Cerebellar nuclear complex (tissue), 1 donor: ENCODE results near the gene GNLY.

Source experiments
- DNase-seq, 2 experiments: peaks; one replicate each; lab custom pipeline; 2025; lab: John Stamatoyannopoulos, UW

The GNLY gene

DNA sequence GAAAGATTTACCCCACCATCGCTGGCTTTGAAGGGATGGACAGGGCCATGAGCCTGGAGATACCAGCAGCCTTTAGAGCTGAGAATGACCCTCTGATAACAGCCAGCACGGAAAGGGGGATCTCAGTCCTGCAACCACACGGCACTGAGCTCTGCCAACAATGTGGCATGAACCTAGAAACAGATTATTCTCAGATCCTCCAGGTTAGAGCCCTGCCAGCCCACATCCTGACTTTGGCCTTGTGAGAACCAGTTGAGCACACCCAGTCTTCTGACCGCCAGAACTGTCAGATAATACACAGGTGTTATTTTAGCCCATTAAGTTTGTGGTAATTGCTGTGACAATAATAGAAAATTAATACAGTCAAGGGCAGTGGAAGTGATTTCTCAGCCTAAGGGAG lies 9.4 kb upstream of the GNLY start:
- no peak for DNase-seq

DNA sequence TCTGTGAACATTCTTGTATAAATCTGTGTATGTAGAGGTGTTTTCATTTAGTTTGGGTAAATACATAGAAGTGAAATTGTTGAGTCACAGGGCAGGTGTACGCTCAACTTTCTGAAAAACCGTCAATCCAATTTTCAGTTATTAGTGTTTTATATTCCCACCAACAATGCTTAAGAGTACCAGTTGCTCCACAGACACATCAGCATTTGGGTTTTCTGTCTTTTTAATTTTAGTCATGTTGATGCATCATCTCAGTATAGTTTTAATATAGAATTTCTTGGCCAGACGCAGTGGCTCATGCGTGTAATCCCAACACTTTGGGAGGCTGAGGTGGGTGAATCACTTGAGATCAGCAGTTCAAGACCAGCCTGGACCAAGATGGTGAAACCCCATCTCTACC lies 3.2 kb upstream of the GNLY start:
- no peak for DNase-seq

DNA sequence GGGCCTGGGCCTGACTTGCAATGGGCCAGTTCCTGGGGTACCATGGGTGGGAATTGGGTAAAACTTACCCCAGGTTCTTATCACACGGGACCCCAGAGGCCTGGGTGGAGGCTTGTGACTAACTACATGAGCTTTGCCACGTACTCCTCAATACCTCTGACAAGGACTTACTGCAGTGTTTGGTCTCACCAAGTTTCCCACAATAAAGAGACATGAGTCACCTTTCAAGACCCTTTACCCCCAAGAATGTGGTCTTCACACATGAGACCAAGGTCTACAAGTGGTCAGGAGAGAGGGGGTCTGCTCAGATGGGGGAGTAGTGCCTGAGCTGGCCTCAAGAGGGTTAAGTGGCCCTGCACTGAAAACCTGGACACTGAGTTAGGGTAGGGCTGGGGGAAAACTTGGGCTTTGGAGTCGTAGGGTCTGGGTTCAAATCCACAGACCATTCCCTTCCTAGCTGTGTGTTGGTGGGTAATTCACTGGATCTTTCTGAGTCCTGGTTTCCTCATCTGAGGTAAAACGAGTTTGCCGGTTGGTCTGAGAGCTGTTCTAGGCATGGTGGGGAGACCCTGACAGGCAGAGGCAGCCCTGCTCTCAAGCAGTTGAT lies 2.0 kb upstream of the GNLY start:
- DNase-seq: no peak

GRCh38 chr2:85695121-85695520 lies 963 bp downstream of the GNLY start:
- DNase-seq: no peak

GRCh38 chr2:85695691-85696668 lies 1.8 kb downstream of the GNLY start:
- no peak for DNase-seq

- no peak for DNase-seq
These were observed 2.9 kb downstream of the GNLY start for GRCh38 chr2:85697096-85697495.

- no peak for DNase-seq
These were observed 3.6 kb downstream of the GNLY start for GRCh38 chr2:85697716-85698115.

DNA sequence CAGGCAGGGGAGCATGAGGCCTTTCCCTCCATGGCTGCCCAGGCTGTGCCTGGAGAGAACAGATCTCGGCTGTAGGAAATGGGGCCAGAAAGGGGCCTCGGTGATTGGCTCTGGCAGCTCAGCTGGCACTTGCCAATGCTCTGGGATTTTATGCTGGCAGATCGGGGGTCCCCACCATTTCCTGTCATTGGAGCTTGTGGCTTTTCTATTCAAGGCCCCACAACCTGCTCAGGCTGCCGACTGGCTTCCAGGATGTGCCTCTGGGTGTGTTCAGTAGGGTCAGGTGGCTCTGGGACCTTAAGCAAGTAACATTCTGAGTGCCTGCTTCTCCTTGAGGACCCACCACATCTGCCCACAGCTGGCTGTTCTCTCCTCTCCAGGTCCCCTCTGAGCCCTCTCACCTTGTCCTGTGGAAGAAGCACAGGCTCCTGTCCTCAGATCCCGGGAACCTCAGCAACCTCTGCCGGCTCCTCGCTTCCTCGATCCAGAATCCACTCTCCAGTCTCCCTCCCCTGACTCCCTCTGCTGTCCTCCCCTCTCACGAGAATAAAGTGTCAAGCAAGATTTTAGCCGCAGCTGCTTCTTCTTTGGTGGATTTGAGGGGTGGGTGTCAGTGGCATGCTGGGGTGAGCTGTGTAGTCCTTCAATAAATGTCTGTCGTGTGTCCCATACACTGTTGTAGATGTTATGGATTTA lies 4.2 kb downstream of the GNLY start:
- no peak for DNase-seq

DNA sequence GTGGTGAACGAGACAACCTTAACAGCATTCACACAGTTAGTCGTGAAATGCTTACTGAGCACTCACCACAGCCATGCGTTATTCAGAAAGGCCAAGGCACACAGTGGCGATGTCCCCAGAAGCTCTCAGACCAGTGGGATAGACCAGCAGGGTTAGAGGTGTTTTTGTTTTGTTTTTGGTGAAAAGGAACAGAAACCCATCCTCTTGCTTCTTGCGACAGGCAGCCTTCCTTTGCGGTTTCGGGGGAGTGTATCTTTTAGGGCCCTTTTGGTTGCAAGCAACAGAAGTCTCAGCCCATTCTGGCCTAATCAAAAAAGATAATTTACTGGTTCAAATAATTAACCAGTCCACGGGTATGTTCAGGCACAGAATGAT lies 4.7 kb downstream of the GNLY start:
- no peak for DNase-seq

- no peak for DNase-seq
These were observed 5.2 kb downstream of the GNLY start for GRCh38 chr2:85699325-85699724.

DNA sequence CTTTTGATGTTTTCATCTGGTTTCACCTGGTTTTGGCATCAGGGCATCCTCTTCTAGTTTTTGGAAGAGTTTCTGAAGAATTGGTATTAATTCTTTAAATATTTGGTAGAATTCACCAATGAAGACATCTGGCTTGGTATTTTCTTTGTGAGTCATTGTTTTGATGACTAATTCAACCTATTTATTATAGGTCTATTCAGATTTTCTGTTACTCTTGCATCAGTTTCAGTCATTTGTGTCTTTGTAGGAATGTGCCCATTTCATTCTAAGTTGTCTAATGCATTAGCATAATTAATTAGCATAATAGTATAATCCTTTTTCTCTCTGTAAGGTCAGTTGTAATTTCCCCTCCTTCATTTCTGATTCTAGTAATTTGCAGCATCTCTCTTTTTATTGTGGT lies 8.0 kb downstream of the GNLY start:
- DNase-seq: no peak

GRCh38 chr2:85702800-85703199 lies 8.6 kb downstream of the GNLY start:
- no peak for DNase-seq

DNA sequence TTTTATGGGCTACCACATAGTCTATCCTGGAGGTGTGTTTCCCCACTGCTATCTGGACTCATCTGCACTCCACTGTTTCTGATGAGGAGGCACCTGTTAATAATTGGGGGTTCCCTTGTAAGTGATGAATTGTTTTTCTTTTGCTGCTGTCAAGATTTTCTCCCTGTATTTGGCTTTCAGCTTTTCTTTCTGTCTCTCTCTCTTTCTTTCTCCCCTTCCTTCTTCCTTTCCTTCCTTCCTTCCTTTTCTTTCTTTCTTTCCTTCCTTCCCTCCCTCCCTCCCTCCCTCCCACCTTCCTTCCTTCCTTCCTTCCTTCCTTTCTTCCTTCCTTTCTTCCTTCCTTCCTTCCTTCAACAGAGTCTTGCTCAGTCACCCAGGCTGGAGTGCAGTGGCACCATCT lies 9.2 kb downstream of the GNLY start:
- no peak for DNase-seq

GRCh38 chr2:85704038-85704437 lies 9.9 kb downstream of the GNLY start:
- DNase-seq: no peak

- DNase-seq: no peak
These were observed 10.9 kb downstream of the GNLY start for GRCh38 chr2:85704800-85705679.

GRCh38 chr2:85705680-85706039 lies 11.5 kb downstream of the GNLY start:
- no peak for DNase-seq

- no peak for DNase-seq
These were observed 11.9 kb downstream of the GNLY start for GRCh38 chr2:85706063-85706462.

DNA sequence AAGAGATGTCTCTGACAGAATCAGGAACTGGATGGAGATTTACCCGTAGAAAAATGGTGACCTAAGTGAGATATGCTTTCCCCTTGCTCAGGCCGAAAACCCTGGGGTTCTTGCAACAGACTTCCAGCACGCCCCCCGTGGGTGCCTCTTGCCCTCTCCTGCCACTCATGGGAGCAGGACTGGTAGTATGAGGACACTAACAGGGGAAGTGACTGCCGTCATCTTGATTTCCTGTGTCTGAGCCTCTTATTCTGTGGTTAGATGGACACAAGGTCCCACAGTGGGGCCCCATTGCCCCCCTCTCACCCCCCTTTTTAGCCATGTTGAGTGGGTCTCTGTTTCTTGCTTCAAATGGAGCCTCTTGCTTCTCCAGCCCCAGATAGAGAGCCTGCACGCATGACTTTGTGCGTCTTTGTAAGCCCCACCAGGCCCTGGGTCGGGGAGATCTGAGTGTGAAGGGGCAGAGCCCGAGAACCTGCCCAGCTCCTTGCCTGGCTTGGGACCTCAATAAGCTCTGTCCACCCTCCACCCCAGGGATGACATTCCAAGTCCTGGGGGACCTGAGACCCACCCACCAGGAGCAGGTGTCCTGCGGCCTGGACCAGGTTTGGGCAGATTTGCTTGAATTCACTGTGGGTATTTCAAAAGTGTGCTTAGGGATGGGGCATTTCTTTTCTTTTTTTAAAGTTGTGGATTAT lies 12.6 kb downstream of the GNLY start:
- DNase-seq: no peak

DNA sequence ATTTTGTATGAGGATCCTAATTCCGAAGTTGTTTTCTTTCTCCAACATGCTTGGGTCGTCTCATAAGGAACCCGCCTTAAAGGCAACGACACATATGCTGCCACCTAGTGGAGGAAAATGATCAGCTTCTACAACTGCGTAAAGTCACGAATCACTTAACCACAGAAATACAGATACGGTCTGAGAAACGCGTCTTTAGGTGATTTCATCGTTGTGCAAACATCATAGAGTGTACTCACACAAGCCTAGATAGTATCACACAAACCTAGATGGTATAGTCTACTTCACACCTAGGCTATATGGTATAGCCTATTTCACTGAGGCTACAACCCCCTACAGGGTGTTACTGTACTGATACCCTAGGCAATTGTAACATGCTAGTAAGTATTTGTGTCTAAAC lies 13.1 kb downstream of the GNLY start:
- peak in 1 of 2 experiments; percentile 3 for DNase-seq

DNA sequence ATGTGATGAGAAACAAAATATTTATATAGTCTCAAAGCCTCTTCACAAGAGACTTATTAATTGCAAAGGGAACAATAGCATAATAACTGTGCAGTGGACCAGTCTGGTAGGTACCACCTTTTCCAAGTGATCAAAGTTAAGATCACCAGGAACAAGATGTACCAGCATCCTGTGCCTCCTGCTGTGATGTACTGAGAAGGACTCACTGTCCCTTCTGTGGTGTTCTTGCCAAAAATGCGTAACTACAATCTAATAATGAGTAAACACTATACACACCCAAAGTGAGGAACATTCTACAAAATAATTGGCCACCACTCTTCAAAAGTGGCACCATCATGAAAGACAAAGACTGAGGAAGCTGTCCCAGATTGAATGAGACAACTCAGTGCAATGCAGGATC lies 14.5 kb downstream of the GNLY start:
- no peak for DNase-seq

DNA sequence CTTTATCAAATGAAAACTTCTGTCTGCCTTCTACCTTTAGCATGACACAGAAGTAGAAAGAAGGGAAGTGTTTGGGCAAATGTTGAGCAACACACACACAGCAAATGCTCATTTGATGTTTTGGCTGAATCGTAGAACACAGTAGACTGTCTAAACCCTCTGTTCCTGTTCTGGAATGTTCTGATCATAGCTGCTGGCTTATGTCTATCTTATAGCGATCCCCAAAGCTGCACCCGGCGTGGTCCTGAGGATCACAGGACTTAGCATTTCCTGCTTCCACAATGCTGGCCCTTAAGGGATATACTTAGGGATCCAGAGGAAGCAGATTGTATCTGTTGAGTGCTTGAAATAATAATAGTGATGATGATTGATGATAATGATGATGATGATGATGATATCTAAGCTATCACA lies 15.2 kb downstream of the GNLY start:
- no peak for DNase-seq
